IPS-20b (cell line): ENCODE results near the gene SLC31A2.
A peak's percentile ranks its signal among the peaks of the same experiment; 100 is the strongest.
"Not testable (repeated sequence)": the region's sequence is repeated elsewhere in the genome, so short reads cannot be mapped to it uniquely, and the experiment has no call there.

Experiments used
- H3K27ac ChIP-seq: one replicate; pipeline ENCODE4 v1.5.1; 2013; ENCODE audit warnings: low read length
- H3K27me3 ChIP-seq: 2 replicates; pipeline ENCODE4 v1.6.1; 2013; ENCODE audit warnings: mild to moderate bottlenecking, low read length, inconsistent platforms; ENCODE audit not compliant: insufficient read depth
- H3K36me3 ChIP-seq: 2 replicates; pipeline ENCODE4 v1.6.1; 2013; ENCODE audit warnings: low read depth, mild to moderate bottlenecking, inconsistent platforms, low read length, moderate library complexity; ENCODE audit not compliant: insufficient read depth
- H3K4me1 ChIP-seq: 2 replicates; pipeline ENCODE4 v1.6.1; 2013; ENCODE audit warnings: mild to moderate bottlenecking, control low read depth, inconsistent platforms, low read length, moderate library complexity; ENCODE audit not compliant: insufficient read depth
- H3K4me3 ChIP-seq: 2 replicates; pipeline ENCODE4 v1.5.1; 2013; ENCODE audit warnings: mild to moderate bottlenecking, low read length, inconsistent platforms
- H3K9ac ChIP-seq: 2 replicates; pipeline ENCODE4 v1.6.1; 2013; ENCODE audit warnings: low read depth, mild to moderate bottlenecking, inconsistent platforms, low read length, moderate library complexity
- H3K9me3 ChIP-seq: 2 replicates; pipeline ENCODE4 v1.6.1; 2013; ENCODE audit warnings: mild to moderate bottlenecking, low read depth, low read length, inconsistent platforms; ENCODE audit not compliant: insufficient read depth

SLC31A2 gene

GRCh38 chr9:113150670-113151611 is at the start of gene SLC31A2:
Gene SLC31A2 (plus strand): TSS chr9:113151007. CDS start chr9:113151075, 68 bp downstream.
- H3K9ac ChIP-seq = peak within 1 kb of the TSS; percentile 58; the same call in 1 of the 2 replicates
- H3K4me1 ChIP-seq = no peaks in the 10 kb centered on the region
- H3K36me3 ChIP-seq = no peaks in the 10 kb centered on the region
- H3K4me3 ChIP-seq = peak within 1 kb of the TSS; percentile 85
- H3K27ac ChIP-seq = no peak within 1 kb of the TSS
- peaks cover 25% of the 10 kb centered on the region for H3K27me3 ChIP-seq
- H3K9me3 ChIP-seq = no peaks in the 10 kb centered on the region

- H3K27me3 ChIP-seq, H3K9ac ChIP-seq, H3K9me3 ChIP-seq, H3K27ac ChIP-seq, H3K4me1 ChIP-seq, H3K4me3 ChIP-seq, H3K36me3 ChIP-seq: not testable (repeated sequence)
Observed at GRCh38 chr9:113105345-113105744, 45.5 kb upstream of the SLC31A2 start.

- not testable (repeated sequence) for H3K9me3 ChIP-seq, H3K9ac ChIP-seq, H3K27ac ChIP-seq, H3K27me3 ChIP-seq, H3K36me3 ChIP-seq, H3K4me3 ChIP-seq, H3K4me1 ChIP-seq
Observed at GRCh38 chr9:113111065-113111951, 39.5 kb upstream of the SLC31A2 start.

- not testable (repeated sequence) for H3K27me3 ChIP-seq, H3K4me1 ChIP-seq, H3K36me3 ChIP-seq, H3K27ac ChIP-seq, H3K9ac ChIP-seq, H3K9me3 ChIP-seq, H3K4me3 ChIP-seq
Observed at GRCh38 chr9:113112706-113113510, 37.9 kb upstream of the SLC31A2 start.

GRCh38 chr9:113118829-113119228 is 32.0 kb upstream of the SLC31A2 start:
- H3K4me3 ChIP-seq, H3K9me3 ChIP-seq, H3K27ac ChIP-seq, H3K9ac ChIP-seq, H3K4me1 ChIP-seq, H3K27me3 ChIP-seq, H3K36me3 ChIP-seq: not testable (repeated sequence)

- Histone ChIP-seq H3K4me3 (no peak overlapping the region), H3K27me3 (no peaks in the 10 kb centered on the region; the same call in 1 of the 2 replicates), H3K36me3 (no peaks in the 10 kb centered on the region), H3K9me3 (no peaks in the 10 kb centered on the region), H3K4me1 (no peaks in the 10 kb centered on the region), H3K9ac (no peak overlapping the region), H3K27ac (no peak overlapping the region)
Observed at GRCh38 chr9:113125386-113126035, 25.3 kb upstream of the SLC31A2 start.

GRCh38 chr9:113129466-113129865 is 21.3 kb upstream of the SLC31A2 start:
- Histone ChIP-seq H3K9ac (no peak overlapping the region), H3K36me3 (no peaks in the 10 kb centered on the region), H3K4me1 (no peaks in the 10 kb centered on the region), H3K4me3 (no peak overlapping the region), H3K27ac (no peak overlapping the region), H3K9me3 (no peaks in the 10 kb centered on the region), H3K27me3 (peaks cover 7% of the 10 kb centered on the region; the same call in 1 of the 2 replicates)

GRCh38 chr9:113129884-113130283 is 20.9 kb upstream of the SLC31A2 start:
- Histone ChIP-seq H3K4me3 (no peak overlapping the region), H3K36me3 (no peaks in the 10 kb centered on the region), H3K27ac (no peak overlapping the region), H3K9ac (no peak overlapping the region), H3K27me3 (peaks cover 8% of the 10 kb centered on the region; the same call in 1 of the 2 replicates), H3K4me1 (no peaks in the 10 kb centered on the region), H3K9me3 (no peaks in the 10 kb centered on the region)

GRCh38 chr9:113131689-113132151 is 19.1 kb upstream of the SLC31A2 start:
- H3K27me3 ChIP-seq = peaks cover 8% of the 10 kb centered on the region; the same call in 1 of the 2 replicates
- H3K27ac ChIP-seq = no peak overlapping the region
- H3K9ac ChIP-seq = no peak overlapping the region
- H3K9me3 ChIP-seq = no peaks in the 10 kb centered on the region
- H3K36me3 ChIP-seq = no peaks in the 10 kb centered on the region
- no peak overlapping the region for H3K4me3 ChIP-seq
- no peaks in the 10 kb centered on the region for H3K4me1 ChIP-seq

- H3K9ac ChIP-seq = no peak overlapping the region
- H3K9me3 ChIP-seq = no peaks in the 10 kb centered on the region
- H3K27ac ChIP-seq = no peak overlapping the region
- H3K27me3 ChIP-seq = peaks cover 4% of the 10 kb centered on the region; the same call in 1 of the 2 replicates
- H3K4me1 ChIP-seq = no peaks in the 10 kb centered on the region
- H3K4me3 ChIP-seq = no peak overlapping the region
- H3K36me3 ChIP-seq = no peaks in the 10 kb centered on the region
Observed at GRCh38 chr9:113137196-113138168, 13.3 kb upstream of the SLC31A2 start.
